CD4-positive, alpha-beta T cell treated with Interleukin-4 for 1 hour (primary cell): Measurements from ENCODE around the gene NPDC1.
A peak's percentile ranks its signal among the peaks of the same experiment; 100 is the strongest.
"Not testable (repeated sequence)": the region's sequence is repeated elsewhere in the genome, so short reads cannot be mapped to it uniquely, and the experiment has no call there.

Source experiments
- DNase-seq, 2 donors: peaks; one replicate each; pipeline ENCODE4 v3.0.0-alpha.2; 2020 to 2022

The NPDC1 gene

GRCh38 chr9:137074657-137075274 lies 28.8 kb upstream of the NPDC1 start:
- DNase-seq, result no peak

GRCh38 chr9:137073992-137074399 lies 28.0 kb upstream of the NPDC1 start:
- DNase-seq, result no peak

- no peak for DNase-seq
These were observed 25.3 kb upstream of the NPDC1 start for GRCh38 chr9:137071282-137071681.

GRCh38 chr9:137070906-137071275 lies 24.9 kb upstream of the NPDC1 start:
- DNase-seq, result no peak

GRCh38 chr9:137070201-137070905 lies 24.4 kb upstream of the NPDC1 start, which contains the start of gene SAPCD2:
Gene SAPCD2, minus strand, starts transcription at chr9:137070557. Its CDS starts 97 bp downstream, at chr9:137070460.
- peak; percentile 87 to 88 for DNase-seq

GRCh38 chr9:137069508-137070091 lies 23.6 kb upstream of the NPDC1 start:
- no peak for DNase-seq

- no peak for DNase-seq
These were observed 22.8 kb upstream of the NPDC1 start for GRCh38 chr9:137068539-137069507.

GRCh38 chr9:137067860-137068538 lies 22.0 kb upstream of the NPDC1 start:
- peak; percentile 92 for DNase-seq

- no peak for DNase-seq
These were observed 20.3 kb upstream of the NPDC1 start for GRCh38 chr9:137066096-137066861.

- DNase-seq, result no peak
These were observed 19.5 kb upstream of the NPDC1 start for GRCh38 chr9:137065336-137065967.

GRCh38 chr9:137064880-137065164 lies 18.8 kb upstream of the NPDC1 start:
- no peak for DNase-seq

GRCh38 chr9:137064027-137064879 lies 18.3 kb upstream of the NPDC1 start:
- peak; percentile 47 to 59 for DNase-seq

GRCh38 chr9:137063311-137064026 lies 17.5 kb upstream of the NPDC1 start:
- no peak for DNase-seq

- DNase-seq, result not testable (repeated sequence)
These were observed 16.8 kb upstream of the NPDC1 start for GRCh38 chr9:137062798-137063197.

GRCh38 chr9:137062384-137062783 lies 16.4 kb upstream of the NPDC1 start:
- no peak for DNase-seq

- no peak for DNase-seq
These were observed 12.7 kb upstream of the NPDC1 start for GRCh38 chr9:137058521-137059234.

GRCh38 chr9:137057545-137057944 lies 11.6 kb upstream of the NPDC1 start:
- DNase-seq, result no peak

GRCh38 chr9:137056739-137057415 lies 10.9 kb upstream of the NPDC1 start:
- DNase-seq, result no peak
